Activated CD4-positive, CD25-positive, alpha-beta regulatory T cell (primary cell): ENCODE data around the gene CTIF.
A peak's percentile ranks its signal among the peaks of the same experiment; 100 is the strongest.

Experiments
- DNase-seq, 4 experiments: peaks; one replicate each; lab custom pipeline; 2025; lab: John Stamatoyannopoulos, UW

CTIF gene

DNA sequence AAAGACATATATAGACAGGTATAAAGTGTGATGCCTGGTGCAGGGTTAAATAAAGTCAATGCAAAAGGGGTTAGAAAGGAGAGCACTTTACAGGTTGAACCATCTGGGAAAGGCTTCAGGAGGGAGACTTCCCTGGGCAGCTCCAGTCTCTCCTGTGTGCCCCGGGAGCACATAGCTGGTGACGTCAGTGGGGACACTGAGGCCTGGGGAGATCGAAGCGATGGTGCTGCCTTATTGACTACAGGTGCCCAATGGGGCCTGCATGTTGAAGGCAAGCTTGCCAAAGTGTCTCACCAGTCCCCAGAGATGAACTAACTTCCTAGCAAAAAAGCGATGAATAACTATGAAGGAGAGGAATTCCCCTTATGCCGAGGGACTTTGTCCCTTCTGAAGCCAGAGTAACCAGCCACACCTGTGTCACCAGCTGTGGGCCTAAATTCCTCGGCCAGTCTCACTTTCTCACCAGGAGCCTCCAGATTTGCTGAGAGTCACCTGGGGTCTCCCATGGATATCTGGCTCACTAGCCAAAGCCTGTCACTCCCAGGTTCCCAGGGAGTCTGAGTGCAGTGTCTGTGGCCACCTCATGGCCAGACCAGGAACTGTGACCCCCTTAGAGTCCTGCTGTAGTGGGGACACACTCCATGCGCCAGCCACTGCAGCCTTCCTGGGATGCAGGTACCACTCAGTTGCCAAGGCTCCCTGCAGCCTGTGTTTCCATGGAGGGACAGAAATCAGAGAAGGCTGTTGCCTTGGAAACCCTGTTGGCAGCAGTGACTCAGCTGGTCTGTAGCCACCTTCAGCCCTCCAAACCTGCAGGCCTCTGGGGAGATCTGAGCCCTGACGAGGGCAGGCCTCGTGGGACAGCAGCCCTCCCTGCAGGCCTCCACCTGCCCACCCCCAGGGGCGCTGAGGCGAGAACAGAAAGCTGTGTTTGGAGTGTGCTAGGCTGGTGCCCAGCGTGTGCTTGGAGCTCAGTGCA is 128.7 kb downstream of the CTIF start:
- no peak for DNase-seq

DNA sequence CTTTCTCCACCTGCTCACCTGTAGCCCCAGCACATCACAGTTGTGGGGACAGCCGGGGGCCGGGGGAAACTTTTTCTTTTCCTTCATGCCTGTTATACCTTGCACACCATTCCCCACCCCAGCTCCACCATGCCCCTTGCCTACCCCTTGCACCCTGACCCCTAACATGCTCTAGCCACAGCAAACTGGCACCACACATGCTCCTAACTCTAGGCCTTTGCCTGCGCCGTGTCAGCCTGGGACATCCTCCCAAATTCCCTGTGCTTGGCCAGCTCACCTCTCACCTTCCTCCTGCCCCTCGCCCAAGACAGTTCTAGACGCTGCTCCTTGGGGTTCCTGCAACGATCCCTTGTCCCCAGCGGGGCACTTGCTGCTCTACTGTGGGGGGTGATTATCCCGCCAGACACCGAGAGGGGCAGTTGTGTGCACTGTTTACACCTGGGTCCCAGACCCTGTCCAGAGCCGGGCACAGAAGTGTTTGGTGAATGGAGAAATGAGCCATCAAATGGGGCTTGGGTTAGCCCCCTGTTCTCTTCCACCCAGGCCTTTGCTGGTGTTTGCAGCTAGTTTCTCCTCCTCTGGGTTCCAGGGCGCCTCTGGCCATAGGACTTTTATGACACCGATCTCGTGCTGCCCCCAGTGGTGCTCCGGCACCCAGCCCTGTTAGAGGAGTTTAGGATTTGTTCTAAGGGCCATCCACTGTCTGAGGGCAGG is 129.8 kb downstream of the CTIF start:
- DNase-seq: no peak

DNA sequence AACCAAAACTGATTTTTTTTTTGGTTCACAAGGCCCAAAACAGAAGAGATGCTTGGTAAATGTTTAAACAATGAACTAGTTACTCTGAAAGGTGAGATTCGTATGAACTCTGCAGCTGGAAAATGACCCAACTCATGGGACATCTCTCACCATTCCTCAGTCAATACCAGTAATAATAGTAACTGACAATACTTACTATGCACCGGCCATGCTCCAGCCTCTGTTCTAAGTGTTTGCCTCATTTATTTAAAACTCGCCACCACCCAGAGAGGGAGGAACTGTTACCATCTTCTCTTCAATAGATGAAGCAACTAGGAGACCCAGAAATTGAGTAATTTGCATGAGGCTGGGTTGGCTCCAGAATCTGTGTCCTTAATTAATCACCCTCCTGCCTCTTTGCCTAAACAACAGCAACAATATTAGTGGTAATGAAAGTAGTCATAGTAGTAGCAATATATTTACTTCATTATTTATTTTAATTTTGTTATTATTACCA is 130.4 kb downstream of the CTIF start:
- DNase-seq: no peak

DNA sequence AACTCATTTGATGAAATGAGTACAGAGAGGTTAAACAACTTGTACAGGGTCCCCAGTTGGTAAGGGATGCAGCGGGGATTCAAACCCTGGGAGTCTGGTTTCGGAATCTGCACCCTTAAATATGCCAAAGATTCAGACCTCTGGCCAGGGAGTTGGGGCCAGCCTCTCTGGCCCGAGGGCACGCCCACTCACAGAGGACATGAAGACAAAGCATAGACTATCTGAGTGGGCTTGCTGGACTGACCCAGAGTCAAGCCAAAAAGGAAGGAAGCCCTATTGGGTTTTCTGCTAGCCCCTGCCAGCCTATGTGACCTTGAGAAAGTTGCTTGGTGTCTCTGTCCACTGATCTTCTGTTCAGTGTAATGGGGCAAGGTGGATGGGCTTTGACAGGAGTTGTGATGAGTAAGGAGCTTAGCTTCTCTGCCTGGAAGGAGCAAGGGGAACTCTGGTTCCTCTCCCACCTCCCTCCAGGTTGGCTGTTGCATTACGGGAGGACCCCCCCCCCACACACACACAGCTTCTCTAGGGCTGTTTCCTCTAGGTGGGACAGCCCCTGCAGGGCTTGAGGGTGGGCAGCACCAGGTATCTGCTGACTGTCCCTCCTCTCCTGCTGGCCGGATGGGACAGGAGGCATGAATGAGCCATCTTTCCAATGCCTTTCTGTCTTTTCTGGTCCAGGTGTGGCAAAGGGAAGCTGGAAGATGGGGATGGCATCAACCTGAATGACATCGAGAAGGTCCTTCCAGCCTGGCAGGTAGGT is 131.3 kb downstream of the CTIF start:
- no peak for DNase-seq

DNA sequence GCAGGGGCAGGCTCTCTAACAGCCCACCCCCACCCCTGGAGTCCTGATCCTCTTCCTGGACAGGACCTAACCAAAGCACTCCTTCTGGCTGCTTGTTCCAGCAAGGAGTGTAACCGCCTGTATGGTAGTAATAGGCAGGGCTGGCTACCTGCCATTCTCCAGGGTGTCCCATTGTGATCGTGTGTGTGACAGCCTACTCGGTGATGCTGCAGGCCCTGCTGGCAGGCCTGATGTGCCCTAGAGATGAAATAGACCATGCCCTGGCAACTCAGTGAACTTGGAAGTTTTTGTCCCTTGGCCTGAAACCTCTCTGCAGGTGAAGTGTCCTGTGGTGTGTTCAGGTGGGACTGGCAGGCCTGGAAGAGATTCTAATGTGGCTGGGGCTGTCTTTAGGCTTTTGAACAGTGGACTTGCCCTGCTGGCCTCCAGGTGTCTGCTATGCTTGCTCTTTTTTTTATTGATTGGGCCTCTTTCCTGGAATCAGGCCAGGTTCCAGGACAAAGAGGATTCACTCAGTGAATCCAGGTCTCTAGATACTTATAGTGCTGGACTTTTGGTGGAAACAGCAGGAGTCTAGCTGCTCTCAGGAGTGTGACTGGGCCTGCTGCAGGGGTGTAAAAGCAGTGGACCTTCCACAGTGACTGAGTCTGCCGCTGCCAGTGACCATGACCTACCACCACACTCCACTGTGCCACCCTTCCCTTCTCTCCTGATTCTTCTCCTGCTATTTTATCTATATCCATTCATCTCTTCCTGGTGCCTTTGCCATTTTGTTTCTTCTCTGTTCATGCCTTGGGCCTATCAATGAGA is 132.1 kb downstream of the CTIF start:
- DNase-seq: no peak

DNA sequence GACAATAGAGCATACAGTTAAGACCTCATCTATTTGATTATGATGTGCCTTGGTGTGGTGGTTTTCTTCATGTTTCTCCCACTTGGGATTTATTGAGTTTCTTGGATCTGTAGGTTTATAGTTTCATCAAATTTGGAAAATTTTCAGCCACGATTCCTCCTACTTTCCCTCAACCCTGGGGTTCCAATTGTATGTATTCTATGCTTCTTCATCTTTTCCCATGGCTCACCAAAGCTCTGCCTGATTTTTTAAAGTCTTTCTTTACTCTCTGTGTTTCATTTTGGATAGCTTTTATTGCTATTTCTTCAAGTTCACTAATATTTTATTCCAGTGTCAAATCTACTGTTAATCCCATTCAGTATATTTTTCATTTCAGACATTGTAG is 132.7 kb downstream of the CTIF start:
- DNase-seq: no peak

DNA sequence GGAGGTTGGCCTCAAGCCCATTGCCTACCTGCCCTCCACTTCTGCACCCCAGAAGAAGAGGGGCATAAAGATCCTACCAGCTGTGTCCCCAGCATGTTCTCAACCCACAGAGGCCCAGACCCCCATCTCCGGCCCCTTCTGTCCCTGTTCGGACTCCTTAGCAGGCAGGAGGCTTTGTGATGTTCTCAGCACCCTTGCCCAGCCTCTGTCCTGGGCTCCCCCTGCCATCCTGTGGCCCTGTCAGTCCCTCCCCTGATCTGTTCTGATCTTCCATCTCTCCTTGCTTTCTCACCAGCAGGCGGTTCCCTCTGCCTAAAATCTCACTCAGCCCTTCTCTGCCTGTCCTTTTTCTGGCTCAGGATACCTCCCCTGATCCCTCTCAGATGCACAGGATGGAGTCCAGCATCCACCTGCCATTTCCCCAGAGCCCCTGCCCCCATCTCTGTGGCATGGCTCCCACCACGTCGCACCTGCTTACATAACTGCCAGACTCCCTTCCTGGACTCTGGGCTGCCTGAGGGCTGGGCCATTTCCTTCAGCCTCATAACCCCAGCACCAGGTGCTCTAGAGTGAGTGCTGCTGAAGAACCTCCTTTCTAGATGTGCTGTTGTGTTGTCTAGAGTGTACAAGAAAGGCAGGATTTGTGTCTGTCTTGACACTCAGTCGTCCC is 134.0 kb downstream of the CTIF start:
- DNase-seq: no peak

DNA sequence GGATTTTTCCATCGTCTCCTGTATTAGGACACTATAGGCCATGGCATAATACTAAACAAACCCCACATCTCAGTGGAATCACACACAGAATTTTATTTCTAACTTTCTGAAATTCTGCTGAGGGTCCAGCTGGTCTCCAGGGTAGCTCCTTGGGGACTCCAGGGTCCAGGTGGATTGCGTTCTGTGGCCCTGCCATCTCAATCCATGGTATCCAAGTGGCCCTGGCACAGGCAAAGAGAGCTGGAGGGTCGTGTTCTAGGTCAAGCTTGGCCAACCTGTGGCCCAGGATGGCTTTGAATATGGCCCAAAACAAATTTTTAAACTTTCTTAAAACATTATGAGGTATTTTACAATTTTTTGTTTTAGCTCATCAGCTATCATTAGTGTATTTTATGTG is 134.6 kb downstream of the CTIF start:
- no peak for DNase-seq

DNA sequence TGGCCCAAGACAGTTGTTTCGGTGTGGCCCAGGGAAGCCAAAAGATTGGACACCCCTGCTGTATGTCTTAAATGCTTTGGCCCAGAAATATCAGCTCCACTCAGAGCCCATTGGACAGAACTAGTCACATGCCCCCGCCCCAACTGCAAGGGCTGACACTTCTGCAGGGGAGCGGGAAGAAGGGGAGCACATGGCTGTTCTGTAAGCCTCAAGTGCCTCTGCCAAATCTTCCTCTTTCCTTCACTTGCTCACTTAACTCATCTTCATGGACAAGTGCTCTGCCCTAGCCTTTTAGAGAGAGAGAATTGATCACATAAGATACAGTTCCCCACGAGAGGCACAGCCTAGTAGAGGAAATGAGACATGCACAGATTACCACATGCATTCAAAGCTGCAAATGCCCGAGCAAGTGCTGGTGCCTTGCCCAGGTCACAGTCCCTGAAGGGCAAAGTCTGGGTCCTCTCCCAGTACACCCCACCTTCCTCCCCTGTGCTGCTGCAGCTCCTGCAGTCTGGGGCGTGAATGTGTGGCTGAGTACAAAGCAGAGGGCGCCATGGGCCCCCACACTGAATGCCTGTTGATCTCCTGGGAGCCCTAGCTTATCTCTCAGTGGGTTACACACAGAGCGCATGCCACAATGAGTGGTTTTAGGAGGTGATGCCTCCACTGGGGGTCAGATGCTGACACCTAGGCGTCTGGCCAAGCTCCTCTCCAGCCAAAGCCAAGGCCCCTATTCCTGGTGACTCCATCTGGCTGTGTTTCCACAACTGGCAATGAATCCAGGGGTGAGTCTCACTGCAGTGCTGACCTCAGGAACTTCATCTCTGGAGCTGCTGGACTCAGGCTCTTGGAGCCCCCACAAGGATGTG is 135.3 kb downstream of the CTIF start:
- no peak for DNase-seq

DNA sequence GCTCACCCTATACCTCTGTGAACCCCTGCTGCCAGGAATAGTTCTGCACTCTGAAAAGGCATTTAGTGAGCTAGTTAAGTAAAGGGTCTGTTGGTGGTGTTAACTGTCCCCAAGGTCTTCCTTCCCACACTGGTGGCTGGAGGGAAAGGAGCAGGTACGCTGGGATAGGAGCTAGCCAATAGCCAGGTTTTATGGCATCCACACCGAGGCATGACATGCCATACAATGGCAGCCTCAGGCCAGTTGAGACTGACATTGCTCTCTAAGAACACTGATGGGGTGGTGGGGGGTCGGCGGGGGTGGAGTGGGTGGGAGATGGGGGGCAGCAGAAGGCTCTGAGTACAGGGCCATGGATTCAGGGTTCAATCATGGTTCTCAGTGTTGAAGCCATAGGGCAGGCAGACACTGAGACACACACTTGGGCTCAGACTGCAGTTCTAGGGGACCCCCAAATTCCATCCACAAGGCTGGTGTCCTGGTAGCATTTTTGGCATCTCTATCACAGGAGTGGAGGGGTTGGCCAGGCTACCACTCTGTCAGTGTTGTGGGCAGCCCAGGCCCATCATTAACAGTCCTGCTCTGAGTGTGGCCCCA is 136.0 kb downstream of the CTIF start:
- no peak for DNase-seq

DNA sequence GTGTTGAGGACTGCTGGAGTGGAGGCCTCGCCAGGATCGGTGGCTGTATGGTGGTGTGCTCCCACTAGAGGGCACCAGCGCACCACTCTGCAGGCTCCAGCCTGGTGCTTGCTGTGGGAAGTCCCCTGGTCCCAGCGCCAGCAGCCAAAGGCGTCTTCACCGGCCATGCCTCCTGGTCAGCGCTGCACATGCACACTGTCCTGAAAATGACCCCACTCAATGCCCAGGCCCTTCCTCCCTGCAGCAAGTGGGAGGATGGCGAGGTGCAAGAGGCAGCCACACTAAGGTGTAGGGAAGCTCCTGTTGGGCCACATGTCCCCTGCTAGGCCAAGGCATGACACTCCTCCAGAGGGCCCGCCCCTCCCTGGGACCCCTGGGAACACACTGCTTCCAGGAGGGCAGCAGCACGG is 136.5 kb downstream of the CTIF start:
- peak; percentile 49 to 75 (median 54) for DNase-seq

DNA sequence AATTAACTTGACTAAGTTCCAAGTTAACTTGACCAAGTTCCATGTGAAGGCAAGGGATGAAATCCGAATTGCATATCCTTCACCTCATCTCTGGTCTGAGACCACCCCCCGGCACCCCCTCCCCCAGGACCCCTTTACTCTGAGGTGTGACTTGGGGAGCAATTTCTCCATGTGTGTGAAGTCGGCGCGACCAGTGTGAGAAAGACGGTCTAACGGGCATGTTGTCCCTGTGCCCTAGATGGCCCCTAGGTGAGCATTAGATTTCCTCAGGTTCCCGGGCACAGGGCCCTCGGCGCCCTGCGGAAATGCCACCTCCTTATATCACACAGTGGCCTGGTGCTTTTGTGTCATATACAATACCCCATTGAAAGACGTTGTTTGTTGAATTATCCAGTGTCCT is 137.1 kb downstream of the CTIF start:
- DNase-seq: no peak

DNA sequence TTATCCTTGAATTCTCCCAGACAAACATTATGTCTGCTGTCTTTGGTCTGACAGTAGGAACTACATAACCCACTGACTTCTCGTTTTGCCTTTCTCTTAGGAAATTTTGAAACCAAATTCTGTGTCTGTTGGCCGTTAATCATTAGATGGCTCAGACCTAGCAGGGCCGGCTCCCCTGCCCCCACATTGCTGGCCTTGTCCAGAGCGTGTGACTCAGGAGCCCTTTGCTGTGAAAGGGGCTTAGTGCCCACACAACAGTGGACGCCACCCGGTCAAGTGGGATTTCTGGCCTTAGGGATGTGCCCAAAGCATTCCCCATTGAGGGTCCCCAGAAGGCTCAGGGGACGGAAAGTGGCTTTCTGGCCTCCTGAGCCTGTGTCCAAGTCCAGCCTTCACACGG is 137.5 kb downstream of the CTIF start:
- no peak for DNase-seq

DNA sequence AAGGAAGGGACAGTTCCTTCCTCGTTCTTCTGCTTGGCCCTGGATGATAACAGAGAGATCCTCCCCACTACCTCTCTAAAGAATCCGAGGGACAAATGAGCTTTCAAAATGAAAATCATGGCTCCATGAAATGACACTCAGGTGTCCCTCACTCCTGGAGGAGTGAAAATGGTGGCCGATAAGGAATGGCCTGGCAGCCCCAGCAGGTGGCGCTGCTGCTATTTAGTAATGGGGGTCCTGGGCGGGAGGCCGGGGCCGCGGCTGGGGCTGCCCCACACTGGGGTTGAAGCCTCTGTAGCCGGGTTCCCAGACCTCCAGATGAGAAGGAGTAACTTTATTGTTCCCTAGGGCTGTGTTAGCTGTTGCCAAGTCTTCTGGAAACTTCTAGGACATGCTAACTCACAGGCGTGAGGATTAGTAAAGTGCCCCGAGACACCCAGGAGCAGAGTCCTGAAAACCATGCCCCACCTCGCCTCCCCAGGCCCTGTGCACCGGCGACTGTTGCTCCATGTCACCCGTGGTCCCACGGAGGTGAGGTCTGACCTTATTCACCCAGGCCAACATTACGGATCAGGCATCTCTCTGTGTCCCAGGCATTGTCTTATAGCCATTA is 138.0 kb downstream of the CTIF start:
- DNase-seq: peak; percentile 22 to 32 (median 30)

DNA sequence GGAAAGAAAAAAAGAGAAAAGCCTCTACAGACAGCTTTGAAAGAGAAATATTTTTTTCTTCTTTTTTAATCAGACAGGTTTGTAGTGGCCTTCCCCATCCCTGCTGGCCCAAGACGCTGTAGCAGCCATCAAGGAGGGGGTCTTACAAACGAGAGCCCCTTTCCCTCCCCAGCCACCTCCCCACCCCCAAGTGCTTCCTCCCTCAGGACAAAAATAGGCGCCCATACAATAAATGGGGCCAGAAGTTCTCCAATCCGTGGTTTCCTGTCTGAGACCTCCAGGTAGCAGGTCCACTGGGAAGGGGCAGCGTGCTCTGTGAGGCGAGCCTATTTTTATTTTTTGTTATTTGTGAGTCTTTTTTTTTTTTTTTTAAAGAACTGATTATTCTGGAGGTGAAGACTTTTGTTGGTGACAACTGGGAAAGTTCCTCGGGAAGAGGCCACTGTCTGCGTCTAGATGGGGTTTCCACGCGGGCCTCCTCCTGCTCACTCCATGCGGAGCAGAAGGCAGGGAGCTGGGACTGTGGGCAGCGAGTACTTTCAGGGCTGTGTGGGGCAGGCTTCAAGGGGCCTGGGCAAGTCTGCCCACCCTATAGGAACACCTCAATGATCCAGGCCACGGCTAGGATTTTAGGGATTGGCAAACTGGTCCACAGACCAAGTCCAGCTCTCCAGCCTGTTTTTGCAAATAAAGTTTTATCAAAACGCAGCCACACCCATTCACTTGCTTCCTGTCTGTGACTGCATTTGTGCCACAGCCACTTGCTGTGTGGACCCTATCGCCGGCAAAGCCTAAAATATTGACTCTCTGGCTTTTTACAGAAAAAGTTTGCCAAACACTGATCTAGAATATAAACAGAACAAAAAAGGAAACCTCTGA is 139.6 kb downstream of the CTIF start:
- DNase-seq: no peak

DNA sequence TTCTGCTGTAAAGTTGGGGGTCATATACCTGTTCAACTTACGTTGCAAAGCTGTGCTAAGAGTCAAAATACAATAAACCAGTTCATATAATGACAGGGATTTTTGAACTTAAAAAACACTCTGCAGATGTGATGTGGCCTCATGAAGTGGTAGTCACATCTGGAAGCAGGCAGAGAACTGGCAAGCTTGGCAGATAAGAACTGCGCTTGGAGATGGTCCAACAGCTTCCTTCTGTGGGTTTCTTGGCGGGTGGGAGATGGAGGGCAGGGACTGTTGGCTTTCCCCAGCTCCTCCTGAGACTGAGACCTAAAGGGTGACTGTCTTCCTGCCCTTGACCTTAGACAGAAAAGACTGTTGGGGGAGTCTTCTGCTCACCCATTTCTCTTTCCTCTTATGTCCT is 140.4 kb downstream of the CTIF start:
- DNase-seq: no peak

DNA sequence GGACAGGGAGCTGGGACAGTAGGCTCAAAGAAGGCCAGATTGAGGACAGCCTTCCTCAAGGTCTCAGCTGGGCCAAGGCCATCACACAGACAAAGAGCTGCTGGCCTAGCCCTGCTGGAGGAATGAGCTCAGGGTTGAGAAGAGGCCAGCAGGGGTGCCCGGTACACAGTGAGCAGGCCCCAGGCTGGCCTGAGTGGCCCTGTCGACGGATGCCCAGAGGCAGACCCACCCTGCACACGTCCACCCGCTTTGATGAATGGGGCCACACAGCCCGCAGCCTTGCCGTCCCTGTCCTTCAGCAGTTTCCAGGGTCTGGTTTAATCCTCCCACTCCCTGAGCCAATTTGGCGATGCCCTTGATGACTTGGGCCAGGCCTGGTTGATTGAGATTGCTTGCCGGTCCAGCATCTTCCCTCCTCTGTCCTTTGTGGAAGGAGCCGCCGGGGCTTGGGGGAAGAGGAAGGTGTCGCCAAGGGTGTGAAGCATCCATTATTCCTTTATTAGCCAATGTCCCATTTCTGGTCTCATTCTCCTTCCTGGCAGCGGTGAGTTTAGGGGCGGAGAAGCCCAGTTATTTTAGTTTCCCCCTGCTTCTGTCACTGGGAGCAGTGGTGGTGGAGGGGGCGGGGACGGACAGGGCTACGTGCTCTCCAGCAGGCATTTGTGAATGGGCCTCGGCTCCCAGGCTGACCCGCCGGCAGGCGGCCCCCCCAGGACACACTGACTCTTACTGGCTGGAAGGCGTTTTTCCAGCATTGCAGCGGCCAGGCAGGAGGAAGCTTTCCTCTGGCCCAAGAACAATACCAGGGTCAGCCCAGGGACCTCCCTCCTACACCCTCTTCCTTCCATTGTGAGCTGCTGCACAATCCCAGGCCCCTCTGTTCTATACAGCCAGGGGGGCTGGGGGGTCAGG is 141.8 kb downstream of the CTIF start:
- no peak for DNase-seq
